ENCODE results near the gene PABPC1L.

The PABPC1L gene

GRCh38 chr20:44942264-44942973 lies 32.6 kb downstream of the PABPC1L start:
- in situ Hi-C loops (cut with MboI; ENCODE audit: low sequenced_read_pairs): no loop called here

- in situ Hi-C loops (cut with MboI; ENCODE audit: low sequenced_read_pairs): no loop called here
Observed at GRCh38 chr20:44943828-44944227, 34.0 kb downstream of the PABPC1L start.

- in situ Hi-C loops (cut with MboI; ENCODE audit: low sequenced_read_pairs): no loop called here
Observed at GRCh38 chr20:44945261-44945660, 35.4 kb downstream of the PABPC1L start.

- in situ Hi-C loops (cut with MboI; ENCODE audit: low sequenced_read_pairs): no loop called here
Observed at GRCh38 chr20:44946271-44946852, 36.5 kb downstream of the PABPC1L start.

GRCh38 chr20:44948107-44948506 lies 38.2 kb downstream of the PABPC1L start:
- in situ Hi-C loops (cut with MboI; ENCODE audit: low sequenced_read_pairs): no loop called here

- in situ Hi-C loops (cut with MboI; ENCODE audit: low sequenced_read_pairs): no loop called here
Observed at GRCh38 chr20:44948513-44948912, 38.7 kb downstream of the PABPC1L start.

- in situ Hi-C loops (cut with MboI; ENCODE audit: low sequenced_read_pairs): no loop called here
Observed at GRCh38 chr20:44950368-44950767, 40.5 kb downstream of the PABPC1L start.

- in situ Hi-C loops (cut with MboI; ENCODE audit: low sequenced_read_pairs): no loop called here
Observed at GRCh38 chr20:44952731-44953130, 42.9 kb downstream of the PABPC1L start.

- in situ Hi-C loops (cut with MboI; ENCODE audit: low sequenced_read_pairs): no loop called here
Observed at GRCh38 chr20:44954211-44954610, 44.4 kb downstream of the PABPC1L start.

- in situ Hi-C loops (cut with MboI; ENCODE audit: low sequenced_read_pairs): no loop called here
Observed at GRCh38 chr20:44955270-44955669, 45.4 kb downstream of the PABPC1L start.

- in situ Hi-C loops (cut with MboI; ENCODE audit: low sequenced_read_pairs): no loop called here
Observed at GRCh38 chr20:44956410-44956809, 46.5 kb downstream of the PABPC1L start.

GRCh38 chr20:44958276-44958675 lies 48.4 kb downstream of the PABPC1L start:
- in situ Hi-C loops (cut with MboI; ENCODE audit: low sequenced_read_pairs): no loop called here

- in situ Hi-C loops (cut with MboI; ENCODE audit: low sequenced_read_pairs): no loop called here
Observed at GRCh38 chr20:44959082-44959637, 49.3 kb downstream of the PABPC1L start.

- in situ Hi-C loops (cut with MboI; ENCODE audit: low sequenced_read_pairs): no loop called here
Observed at GRCh38 chr20:44959638-44960102, 49.8 kb downstream of the PABPC1L start.

GRCh38 chr20:44960103-44960852 lies 50.4 kb downstream of the PABPC1L start, which contains the start of gene TOMM34:
TOMM34 (minus strand) TSS chr20:44960397; CDS start chr20:44960333, 64 bp downstream.
- in situ Hi-C loops (cut with MboI; ENCODE audit: low sequenced_read_pairs): no loop called here

GRCh38 chr20:44961011-44961869 lies 51.4 kb downstream of the PABPC1L start:
- in situ Hi-C loops (cut with MboI; ENCODE audit: low sequenced_read_pairs): no loop called here

GRCh38 chr20:44961870-44962267 lies 52.0 kb downstream of the PABPC1L start:
- in situ Hi-C loops (cut with MboI; ENCODE audit: low sequenced_read_pairs): no loop called here

GRCh38 chr20:44962483-44962882 lies 52.6 kb downstream of the PABPC1L start:
- in situ Hi-C loops (cut with MboI; ENCODE audit: low sequenced_read_pairs): no loop called here

GRCh38 chr20:44963325-44964215 lies 53.7 kb downstream of the PABPC1L start:
- in situ Hi-C loops (cut with MboI; ENCODE audit: low sequenced_read_pairs): no loop called here

GRCh38 chr20:44965651-44966029 lies 55.8 kb downstream of the PABPC1L start:
- in situ Hi-C loops (cut with MboI; ENCODE audit: low sequenced_read_pairs): no loop called here
